ENCODE measurements around the gene DUSP7.

The DUSP7 gene

GRCh38 chr3:52029535-52029934 is 26.8 kb downstream of the DUSP7 start:
- Histone ChIP-seq H3K27me3 (ENCODE audit: control insufficient read depth, insufficient read depth, low read length, poor library complexity, severe bottlenecking) (no peaks in the 10 kb centered on the region), H3K9me3 (ENCODE audit: control insufficient read depth, low read length) (no peaks in the 10 kb centered on the region), H3K36me3 (ENCODE audit: control insufficient read depth, insufficient read depth, low read length) (no peaks in the 10 kb centered on the region), H3K4me1 (ENCODE audit: control insufficient read depth, insufficient read depth, low read length) (peaks cover 34% of the 10 kb centered on the region), H3K27ac (ENCODE audit: insufficient read depth, low read depth, low read length, poor library complexity, severe bottlenecking) (no peak overlapping the region), H3K4me3 (ENCODE audit: insufficient read depth, low read depth, low read length) (no peak overlapping the region)
- 94 to 95% methylated on average over 10 of the region's 10 CpGs for WGBS, 2 experiments

DNA sequence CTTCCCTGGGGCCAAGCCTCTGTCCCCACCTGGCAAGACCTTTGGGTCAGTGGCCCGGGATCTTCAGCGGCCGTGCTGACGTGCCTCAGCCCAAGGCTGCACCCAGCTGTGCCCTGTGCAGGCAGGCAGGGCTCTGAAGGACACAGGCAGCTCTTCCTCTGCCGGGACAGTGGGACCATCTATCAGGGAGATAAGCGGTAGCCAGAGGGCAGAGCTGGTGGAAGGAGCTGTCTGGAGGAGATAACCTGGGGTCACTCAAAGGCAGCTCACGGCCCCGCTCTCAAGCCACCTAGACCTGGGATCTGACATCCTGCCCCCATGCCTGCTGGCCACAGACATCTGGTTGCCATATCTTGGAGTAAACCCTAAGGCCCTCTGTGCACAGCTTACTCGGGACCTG is 27.3 kb downstream of the DUSP7 start:
- Histone ChIP-seq H3K27me3 (ENCODE audit: control insufficient read depth, insufficient read depth, low read length, poor library complexity, severe bottlenecking) (no peaks in the 10 kb centered on the region), H3K9me3 (ENCODE audit: control insufficient read depth, low read length) (no peaks in the 10 kb centered on the region), H3K36me3 (ENCODE audit: control insufficient read depth, insufficient read depth, low read length) (no peaks in the 10 kb centered on the region), H3K27ac (ENCODE audit: insufficient read depth, low read depth, low read length, poor library complexity, severe bottlenecking) (no peak overlapping the region), H3K4me3 (ENCODE audit: insufficient read depth, low read depth, low read length) (no peak overlapping the region), H3K4me1 (ENCODE audit: control insufficient read depth, insufficient read depth, low read length) (peaks cover 39% of the 10 kb centered on the region)
- WGBS, 2 experiments = 88 to 90% methylated on average over 9 of the region's 9 CpGs

GRCh38 chr3:52028572-52028971 is 27.8 kb downstream of the DUSP7 start:
- H3K27ac ChIP-seq (ENCODE audit: insufficient read depth, low read depth, low read length, poor library complexity, severe bottlenecking) = no peak overlapping the region
- 91 to 92% methylated on average over 12 of the region's 12 CpGs for WGBS, 2 experiments
- no peaks in the 10 kb centered on the region for H3K36me3 ChIP-seq (ENCODE audit: control insufficient read depth, insufficient read depth, low read length)
- H3K27me3 ChIP-seq (ENCODE audit: control insufficient read depth, insufficient read depth, low read length, poor library complexity, severe bottlenecking) = no peaks in the 10 kb centered on the region
- H3K4me1 ChIP-seq (ENCODE audit: control insufficient read depth, insufficient read depth, low read length) = peaks cover 43% of the 10 kb centered on the region
- H3K9me3 ChIP-seq (ENCODE audit: control insufficient read depth, low read length) = no peaks in the 10 kb centered on the region
- no peak overlapping the region for H3K4me3 ChIP-seq (ENCODE audit: insufficient read depth, low read depth, low read length)

DNA sequence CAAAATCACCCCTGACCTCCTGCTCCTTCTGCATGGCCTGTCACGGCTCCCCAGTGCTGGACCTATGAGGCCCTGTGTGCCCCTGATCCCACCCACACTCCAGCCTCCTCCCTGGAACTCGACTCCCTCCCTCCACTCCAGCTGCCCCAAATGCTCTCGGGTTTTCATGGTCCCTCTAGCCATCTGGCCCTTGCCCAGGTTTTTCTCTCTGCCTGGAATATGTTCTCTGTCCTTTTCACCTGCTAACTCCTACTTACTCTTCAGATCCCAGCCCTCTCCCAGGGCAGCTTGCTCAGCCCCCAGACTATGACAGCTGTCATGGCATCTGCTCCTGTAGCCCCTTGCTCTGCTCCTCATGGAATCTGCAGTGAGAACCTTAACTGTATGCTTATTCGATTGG is 30.3 kb downstream of the DUSP7 start:
- 65 to 70% methylated on average over 4 of the region's 4 CpGs for WGBS, 2 experiments
- H3K9me3 ChIP-seq (ENCODE audit: control insufficient read depth, low read length) = no peaks in the 10 kb centered on the region
- peaks cover 38% of the 10 kb centered on the region for H3K4me1 ChIP-seq (ENCODE audit: control insufficient read depth, insufficient read depth, low read length)
- no peak overlapping the region for H3K4me3 ChIP-seq (ENCODE audit: insufficient read depth, low read depth, low read length)
- no peaks in the 10 kb centered on the region for H3K27me3 ChIP-seq (ENCODE audit: control insufficient read depth, insufficient read depth, low read length, poor library complexity, severe bottlenecking)
- no peak overlapping the region for H3K27ac ChIP-seq (ENCODE audit: insufficient read depth, low read depth, low read length, poor library complexity, severe bottlenecking)
- H3K36me3 ChIP-seq (ENCODE audit: control insufficient read depth, insufficient read depth, low read length) = no peaks in the 10 kb centered on the region

DNA sequence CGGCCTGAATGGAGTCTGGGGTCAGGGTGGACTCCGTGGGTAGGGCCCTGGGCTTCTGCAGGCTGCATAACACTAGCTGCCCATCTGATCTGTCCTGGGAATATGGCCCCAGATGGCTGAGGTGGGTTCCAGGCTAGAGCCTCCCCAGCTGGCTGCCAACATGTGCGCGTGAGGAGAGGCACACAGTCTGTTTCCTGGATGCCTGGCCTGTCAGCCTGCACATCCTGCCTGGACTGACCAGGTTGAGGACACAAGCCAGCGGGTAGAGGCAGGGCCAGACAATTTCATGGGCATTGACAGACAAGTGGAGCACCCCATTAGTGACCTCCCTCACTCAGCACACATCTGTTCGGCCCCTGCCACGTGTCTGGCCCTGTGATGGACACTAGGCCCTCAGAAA is 30.9 kb downstream of the DUSP7 start:
- no peaks in the 10 kb centered on the region for H3K27me3 ChIP-seq (ENCODE audit: control insufficient read depth, insufficient read depth, low read length, poor library complexity, severe bottlenecking)
- no peaks in the 10 kb centered on the region for H3K36me3 ChIP-seq (ENCODE audit: control insufficient read depth, insufficient read depth, low read length)
- H3K9me3 ChIP-seq (ENCODE audit: control insufficient read depth, low read length) = no peaks in the 10 kb centered on the region
- H3K4me3 ChIP-seq (ENCODE audit: insufficient read depth, low read depth, low read length) = no peak overlapping the region
- H3K4me1 ChIP-seq (ENCODE audit: control insufficient read depth, insufficient read depth, low read length) = peaks cover 38% of the 10 kb centered on the region
- 91 to 94% methylated on average over 7 of the region's 7 CpGs for WGBS, 2 experiments
- no peak overlapping the region for H3K27ac ChIP-seq (ENCODE audit: insufficient read depth, low read depth, low read length, poor library complexity, severe bottlenecking)

DNA sequence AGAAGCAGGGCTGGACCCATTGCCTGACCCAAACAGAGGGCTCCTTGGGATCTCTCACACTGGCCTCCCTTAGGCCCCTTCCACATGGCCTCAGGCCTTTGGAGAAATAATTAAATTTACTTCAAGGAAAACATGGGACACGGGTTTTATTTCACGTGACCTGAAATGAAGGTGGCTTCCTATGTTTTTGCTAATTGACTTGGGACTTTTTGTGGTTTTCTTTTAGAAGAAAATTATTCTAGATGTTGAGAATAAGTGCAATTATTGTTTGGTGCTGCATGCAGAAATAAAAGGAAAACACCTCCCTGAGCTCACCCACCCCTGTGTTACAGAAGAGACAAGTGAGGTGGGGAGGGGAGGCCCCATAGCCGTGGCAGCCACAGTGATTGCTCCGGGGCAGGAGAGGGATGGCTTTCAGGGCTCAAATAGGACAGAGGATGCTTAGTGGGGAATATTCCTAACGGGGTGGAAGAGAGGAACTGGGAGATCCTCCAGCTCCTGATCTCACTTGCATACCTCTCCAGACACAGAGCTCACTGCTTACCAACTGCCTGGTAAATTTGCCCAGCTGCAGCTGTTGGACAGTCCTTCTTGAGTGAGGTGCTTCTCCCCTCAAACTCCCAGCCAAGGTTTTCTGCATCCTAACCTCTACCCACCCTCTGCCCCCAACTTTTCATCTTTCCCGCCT is 31.5 kb downstream of the DUSP7 start:
- Histone ChIP-seq H3K27me3 (ENCODE audit: control insufficient read depth, insufficient read depth, low read length, poor library complexity, severe bottlenecking) (no peaks in the 10 kb centered on the region), H3K4me1 (ENCODE audit: control insufficient read depth, insufficient read depth, low read length) (peaks cover 38% of the 10 kb centered on the region), H3K27ac (ENCODE audit: insufficient read depth, low read depth, low read length, poor library complexity, severe bottlenecking) (no peak overlapping the region), H3K36me3 (ENCODE audit: control insufficient read depth, insufficient read depth, low read length) (no peaks in the 10 kb centered on the region), H3K4me3 (ENCODE audit: insufficient read depth, low read depth, low read length) (no peak overlapping the region), H3K9me3 (ENCODE audit: control insufficient read depth, low read length) (no peaks in the 10 kb centered on the region)
- 86 to 89% methylated on average over 6 of the region's 6 CpGs for WGBS, 2 experiments

GRCh38 chr3:52023860-52024764 is 32.3 kb downstream of the DUSP7 start:
- H3K27ac ChIP-seq (ENCODE audit: insufficient read depth, low read depth, low read length, poor library complexity, severe bottlenecking) = no peak overlapping the region
- H3K4me3 ChIP-seq (ENCODE audit: insufficient read depth, low read depth, low read length) = no peak overlapping the region
- H3K9me3 ChIP-seq (ENCODE audit: control insufficient read depth, low read length) = no peaks in the 10 kb centered on the region
- H3K36me3 ChIP-seq (ENCODE audit: control insufficient read depth, insufficient read depth, low read length) = no peaks in the 10 kb centered on the region
- H3K27me3 ChIP-seq (ENCODE audit: control insufficient read depth, insufficient read depth, low read length, poor library complexity, severe bottlenecking) = no peaks in the 10 kb centered on the region
- 86 to 88% methylated on average over 8 of the region's 8 CpGs for WGBS, 2 experiments
- peaks cover 46% of the 10 kb centered on the region for H3K4me1 ChIP-seq (ENCODE audit: control insufficient read depth, insufficient read depth, low read length)

GRCh38 chr3:52023101-52023770 is 33.1 kb downstream of the DUSP7 start:
- no peaks in the 10 kb centered on the region for H3K9me3 ChIP-seq (ENCODE audit: control insufficient read depth, low read length)
- H3K27me3 ChIP-seq (ENCODE audit: control insufficient read depth, insufficient read depth, low read length, poor library complexity, severe bottlenecking) = no peaks in the 10 kb centered on the region
- WGBS, 2 experiments = 87 to 93% methylated on average over 3 of the region's 3 CpGs
- H3K4me1 ChIP-seq (ENCODE audit: control insufficient read depth, insufficient read depth, low read length) = peaks cover 47% of the 10 kb centered on the region
- no peak overlapping the region for H3K4me3 ChIP-seq (ENCODE audit: insufficient read depth, low read depth, low read length)
- no peaks in the 10 kb centered on the region for H3K36me3 ChIP-seq (ENCODE audit: control insufficient read depth, insufficient read depth, low read length)
- H3K27ac ChIP-seq (ENCODE audit: insufficient read depth, low read depth, low read length, poor library complexity, severe bottlenecking) = no peak overlapping the region

DNA sequence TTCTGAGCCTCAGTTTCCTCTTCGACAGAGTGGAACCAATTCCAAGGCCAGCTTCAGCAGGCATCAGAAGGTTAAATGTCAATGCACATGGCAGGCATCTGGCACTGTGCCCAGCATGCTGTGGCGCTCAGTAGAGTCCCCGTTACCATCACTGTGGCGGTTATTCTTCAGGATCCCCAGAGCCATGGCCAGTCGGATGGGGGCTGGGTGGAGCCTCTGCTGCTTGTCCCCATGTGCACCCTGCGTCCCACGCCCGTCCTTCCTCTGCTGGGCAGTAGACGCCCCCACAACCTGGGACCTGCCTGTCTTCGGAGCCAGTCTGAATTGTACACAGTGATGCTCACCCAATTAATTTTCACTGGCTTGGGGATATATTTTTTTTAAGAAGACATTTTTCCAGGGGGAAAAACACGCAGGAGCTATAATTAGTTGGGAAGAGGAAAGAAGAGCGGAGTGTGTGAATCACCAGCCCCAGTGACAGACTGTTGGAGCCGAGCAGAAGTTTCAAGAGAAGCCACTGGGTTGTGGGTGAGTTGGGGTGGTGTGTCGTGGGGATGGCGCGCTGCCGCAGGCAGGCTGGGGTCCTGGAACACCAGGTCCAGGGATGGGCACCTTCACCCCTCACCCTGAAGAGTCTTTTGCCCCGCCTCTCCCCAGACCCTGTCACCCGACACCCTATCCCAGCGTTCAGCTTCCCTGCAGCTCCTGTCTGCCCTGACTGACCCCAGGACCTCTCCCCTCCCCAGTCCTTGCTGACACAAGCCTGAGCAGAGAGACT is 33.9 kb downstream of the DUSP7 start:
- Histone ChIP-seq H3K36me3 (ENCODE audit: control insufficient read depth, insufficient read depth, low read length) (no peaks in the 10 kb centered on the region), H3K4me1 (ENCODE audit: control insufficient read depth, insufficient read depth, low read length) (peaks cover 47% of the 10 kb centered on the region), H3K27ac (ENCODE audit: insufficient read depth, low read depth, low read length, poor library complexity, severe bottlenecking) (no peak overlapping the region), H3K4me3 (ENCODE audit: insufficient read depth, low read depth, low read length) (no peak overlapping the region), H3K27me3 (ENCODE audit: control insufficient read depth, insufficient read depth, low read length, poor library complexity, severe bottlenecking) (no peaks in the 10 kb centered on the region), H3K9me3 (ENCODE audit: control insufficient read depth, low read length) (no peaks in the 10 kb centered on the region)
- WGBS, 2 experiments = 78 to 80% methylated on average over 20 of the region's 20 CpGs

Measured in ectodermal cell (in vitro differentiated cells).